Astrocyte of the hippocampus (primary cell): ENCODE data around the gene CRACR2A.

Source experiments
- DNase-seq: peaks from one replicate; pipeline ENCODE4 v3.0.0; 2011; ENCODE audit warnings: low read depth, low spot score

CRACR2A gene, protein sequence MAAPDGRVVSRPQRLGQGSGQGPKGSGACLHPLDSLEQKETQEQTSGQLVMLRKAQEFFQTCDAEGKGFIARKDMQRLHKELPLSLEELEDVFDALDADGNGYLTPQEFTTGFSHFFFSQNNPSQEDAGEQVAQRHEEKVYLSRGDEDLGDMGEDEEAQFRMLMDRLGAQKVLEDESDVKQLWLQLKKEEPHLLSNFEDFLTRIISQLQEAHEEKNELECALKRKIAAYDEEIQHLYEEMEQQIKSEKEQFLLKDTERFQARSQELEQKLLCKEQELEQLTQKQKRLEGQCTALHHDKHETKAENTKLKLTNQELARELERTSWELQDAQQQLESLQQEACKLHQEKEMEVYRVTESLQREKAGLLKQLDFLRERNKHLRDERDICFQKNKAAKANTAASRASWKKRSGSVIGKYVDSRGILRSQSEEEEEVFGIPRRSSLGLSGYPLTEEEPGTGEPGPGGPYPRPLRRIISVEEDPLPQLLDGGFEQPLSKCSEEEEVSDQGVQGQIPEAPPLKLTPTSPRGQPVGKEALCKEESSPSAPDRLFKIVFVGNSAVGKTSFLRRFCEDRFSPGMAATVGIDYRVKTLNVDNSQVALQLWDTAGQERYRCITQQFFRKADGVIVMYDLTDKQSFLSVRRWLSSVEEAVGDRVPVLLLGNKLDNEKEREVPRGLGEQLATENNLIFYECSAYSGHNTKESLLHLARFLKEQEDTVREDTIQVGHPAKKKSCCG

DNA sequence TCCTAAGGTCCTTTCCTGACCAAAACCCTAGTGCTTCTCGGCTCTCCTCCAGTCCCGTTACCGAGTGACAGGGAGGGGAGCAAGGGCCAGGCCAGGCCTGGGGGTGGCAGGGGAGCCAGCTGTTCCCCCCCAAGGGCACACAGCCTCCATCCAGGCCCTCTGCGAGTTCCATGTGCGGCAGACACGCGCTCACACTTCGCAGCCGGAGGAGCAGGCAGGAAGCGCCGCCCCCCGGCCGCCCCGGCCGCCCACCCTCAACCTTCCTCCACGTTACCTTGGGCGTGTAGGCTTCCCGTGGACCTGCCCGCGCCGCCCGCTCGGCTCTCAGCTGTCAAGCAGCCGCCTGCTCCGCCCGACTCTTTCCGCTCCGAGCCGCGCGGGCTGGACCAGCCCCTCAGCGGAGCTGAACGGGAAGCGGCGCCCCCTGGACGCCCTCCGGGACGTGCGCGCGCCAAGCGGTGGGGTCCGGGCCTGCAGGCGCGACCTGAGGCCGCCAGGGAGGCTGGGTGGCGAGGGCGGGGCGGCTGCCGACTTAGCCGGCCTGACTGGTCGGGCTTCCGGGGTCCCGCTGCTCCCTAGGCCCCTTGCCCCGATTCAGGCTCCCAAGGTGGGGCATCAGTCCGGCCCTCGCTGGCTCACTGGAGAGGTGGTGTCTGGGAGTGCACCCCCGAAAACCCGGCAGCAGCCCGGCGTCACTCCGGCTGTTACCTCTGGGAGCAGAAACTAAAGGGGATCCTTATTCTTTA is at the start of gene CRACR2A:
CRACR2A (minus strand) TSS at position 369 of the 746 bp plus-strand sequence. CDS start 56,110 bp downstream, outside the sequence.
- peak; percentile 80 for DNase-seq

DNA sequence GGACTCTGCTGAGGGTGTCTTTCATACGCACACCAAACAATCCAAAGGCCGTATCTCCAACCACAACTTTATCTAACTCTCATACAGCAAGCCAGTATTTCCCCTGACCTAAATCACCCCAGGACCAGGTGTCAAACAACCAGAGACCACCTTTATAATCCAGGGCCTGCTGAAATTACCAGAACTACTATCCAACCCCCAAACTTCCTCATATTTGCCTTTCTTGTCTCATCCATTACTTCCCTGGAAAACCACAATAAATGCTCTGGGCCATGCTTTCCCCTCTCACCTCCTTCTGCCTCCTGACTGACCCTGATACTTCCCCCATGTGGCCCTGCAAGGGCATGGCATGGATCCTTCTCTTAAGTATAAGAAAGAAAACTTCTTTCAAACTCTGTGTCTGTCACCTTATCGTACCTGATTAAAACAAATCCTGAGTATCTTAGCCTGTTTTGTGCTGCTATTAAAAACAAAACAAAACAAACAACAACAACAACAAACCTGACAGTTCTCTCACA is 44.7 kb upstream of the CRACR2A start:
- DNase-seq: no peak

DNA sequence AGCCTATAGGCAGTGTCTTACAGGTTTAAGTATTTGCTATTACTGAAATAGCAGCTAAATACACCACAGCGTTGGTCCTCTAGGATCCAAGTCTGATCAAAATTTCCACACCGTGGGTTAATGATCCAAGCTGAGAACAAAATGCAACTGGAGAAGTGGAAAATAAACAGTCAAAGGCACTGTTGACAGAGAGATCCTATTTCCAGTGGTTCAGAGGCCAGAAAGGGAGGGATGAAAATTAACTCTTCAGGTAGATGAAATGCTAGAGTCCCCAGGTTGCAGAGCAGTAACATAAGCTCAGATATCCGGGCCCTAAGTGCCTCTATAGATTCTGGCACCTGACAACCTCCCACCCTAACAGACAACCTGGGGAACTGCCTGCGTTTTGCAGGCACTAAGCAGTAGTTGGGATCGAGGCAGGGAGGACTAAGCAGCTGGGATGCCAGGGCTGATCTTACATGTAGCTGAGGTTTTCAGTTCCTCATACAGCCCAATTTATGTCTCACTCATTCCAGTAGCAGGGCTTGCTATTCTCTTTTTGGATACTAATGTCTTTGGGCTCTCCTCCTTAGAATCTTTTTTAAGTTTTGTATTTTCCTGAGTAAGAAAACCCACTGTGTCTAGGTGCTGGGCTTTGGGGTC is 42.7 kb upstream of the CRACR2A start:
- no peak for DNase-seq

DNA sequence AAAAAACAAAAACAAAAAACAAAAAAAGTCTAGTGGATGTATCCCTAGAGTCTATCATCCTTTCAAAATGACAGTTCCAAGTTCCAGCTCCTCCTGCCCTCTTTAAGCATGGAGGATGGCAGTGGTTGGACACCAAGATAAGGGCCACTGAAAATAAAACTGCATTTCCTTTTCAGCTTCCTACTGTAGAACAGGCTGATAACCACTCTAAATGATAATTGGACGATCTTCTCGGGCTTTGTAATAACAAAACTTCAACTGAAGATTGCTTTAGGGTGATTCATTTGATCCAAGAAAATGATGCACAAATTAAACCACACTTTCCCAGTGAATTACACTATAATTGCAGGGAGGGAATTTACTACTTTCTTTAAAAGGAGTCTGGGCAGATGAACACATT is 42.2 kb upstream of the CRACR2A start:
- DNase-seq: no peak

DNA sequence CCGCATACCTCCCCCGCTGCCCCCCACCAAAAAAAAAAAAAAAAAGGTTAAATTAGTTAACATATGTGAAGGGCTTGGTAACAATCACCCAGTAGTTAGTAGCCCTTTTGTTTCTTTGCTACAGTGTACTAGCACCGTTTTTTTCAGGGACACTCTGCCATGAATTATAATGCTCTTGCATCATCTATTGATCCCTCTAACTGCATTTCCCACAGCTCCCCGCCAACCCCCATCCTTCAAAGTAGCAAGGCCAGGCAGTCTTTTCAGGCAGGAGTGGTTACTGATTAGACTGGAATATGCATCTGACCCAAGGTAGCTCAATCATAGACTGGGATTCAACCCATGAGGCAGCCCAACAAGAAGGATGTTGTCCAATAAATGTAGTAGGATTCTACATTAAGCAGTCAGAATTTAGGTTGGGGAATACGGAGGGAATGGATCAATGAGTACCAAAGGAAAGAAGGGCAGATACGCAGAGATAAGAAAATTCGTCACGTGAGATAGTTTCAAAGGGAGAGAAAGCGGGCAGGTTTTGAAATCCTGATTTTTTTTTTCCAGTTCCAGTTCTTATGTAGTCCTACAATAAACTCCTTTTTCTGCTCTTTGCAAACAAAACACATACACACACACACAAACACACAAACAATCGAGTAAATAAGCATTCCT is 39.8 kb upstream of the CRACR2A start:
- no peak for DNase-seq

DNA sequence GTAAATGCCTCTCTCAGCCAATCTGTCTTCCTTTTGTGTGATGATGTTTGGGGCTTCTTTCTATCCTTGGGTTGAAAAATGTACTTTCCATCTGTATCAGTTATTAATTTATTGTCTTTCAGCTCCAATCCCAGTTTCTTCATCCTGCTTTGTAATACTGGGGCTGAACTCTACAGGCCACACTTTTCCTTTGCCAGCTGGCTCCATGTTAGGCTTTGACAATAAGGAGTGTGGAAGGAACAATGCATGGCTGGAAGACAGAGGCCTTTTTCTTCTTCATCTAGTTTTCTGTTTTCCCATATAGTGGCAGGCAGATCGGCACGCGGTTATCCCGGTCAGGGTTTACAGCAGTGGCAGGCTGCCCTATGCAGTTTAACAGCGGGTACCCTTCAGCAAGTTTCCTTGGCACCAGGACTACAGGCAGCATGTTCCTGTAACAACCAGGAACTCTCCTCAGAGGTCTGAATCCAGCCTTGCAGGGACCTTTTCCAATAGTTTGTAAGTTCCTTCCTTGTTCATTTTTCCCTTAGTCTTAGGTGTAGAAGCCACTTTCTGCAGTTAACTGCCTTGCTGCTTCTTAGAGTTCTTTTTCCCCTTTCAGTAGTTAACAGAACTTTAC is 38.5 kb upstream of the CRACR2A start:
- no peak for DNase-seq

DNA sequence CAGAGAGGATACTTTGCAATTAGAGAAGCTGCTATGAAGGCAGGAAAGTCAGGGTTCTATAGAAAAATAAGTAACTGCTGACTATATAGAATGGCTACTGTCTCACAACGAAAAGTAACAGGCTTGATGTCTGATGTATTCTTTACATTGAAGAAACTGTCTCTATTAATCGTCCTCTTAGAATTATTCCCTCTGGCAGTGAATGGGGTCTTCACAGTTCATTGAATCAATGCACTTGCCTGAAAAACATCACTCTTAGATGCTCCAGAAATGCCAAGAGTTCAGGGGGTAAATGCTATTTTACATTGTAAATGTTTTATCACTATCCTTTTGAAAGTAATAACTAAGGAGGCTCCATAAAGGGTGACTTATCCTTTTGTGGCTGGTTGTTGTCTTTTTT is 37.7 kb upstream of the CRACR2A start:
- DNase-seq: no peak

DNA sequence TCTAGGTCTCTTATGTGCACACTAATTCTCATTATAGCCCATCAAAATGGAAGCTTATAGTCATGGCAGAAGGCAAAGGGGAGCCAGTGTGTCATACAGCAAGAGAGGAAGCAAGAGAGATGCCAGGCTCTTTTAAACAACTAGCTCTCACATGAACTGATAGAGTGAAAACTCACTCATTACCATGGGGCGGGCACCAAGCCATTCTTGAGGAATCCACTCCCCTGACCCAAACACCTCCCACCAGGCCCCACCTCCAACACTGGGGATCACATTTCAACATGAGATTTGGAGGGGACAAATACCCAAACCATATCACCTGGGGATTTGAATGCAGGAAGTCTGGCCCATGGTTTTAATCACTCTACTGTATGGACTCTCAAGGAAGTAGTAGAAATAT is 36.9 kb upstream of the CRACR2A start:
- DNase-seq: no peak

DNA sequence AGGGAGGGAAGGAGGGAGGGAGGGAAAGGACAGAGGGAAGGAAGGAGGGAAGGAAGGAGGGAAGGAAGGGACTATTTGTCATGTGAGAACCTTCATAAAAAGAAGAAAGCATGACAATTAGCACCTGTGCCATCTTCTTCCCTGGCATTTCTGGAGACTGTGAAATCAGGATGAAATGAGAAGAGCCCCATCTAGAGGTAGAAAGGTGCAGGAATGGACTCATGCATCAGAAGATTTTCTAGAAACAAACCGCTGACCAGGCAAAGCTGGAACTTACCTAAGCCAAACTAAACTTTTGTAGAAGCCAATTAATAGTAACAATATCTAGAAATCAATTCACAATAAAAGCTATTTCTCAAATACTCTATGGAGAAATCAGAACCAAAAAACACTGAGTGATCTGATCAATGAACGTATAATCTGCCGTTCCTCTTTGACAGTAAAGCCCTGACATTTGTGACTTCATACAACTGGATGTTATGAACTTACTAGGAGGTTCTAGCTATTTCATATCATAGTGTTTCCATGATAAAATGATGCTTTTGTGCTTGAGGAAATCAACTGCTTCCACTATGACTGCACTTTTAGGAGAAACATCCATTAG is 24.4 kb upstream of the CRACR2A start:
- peak; percentile 61 for DNase-seq

DNA sequence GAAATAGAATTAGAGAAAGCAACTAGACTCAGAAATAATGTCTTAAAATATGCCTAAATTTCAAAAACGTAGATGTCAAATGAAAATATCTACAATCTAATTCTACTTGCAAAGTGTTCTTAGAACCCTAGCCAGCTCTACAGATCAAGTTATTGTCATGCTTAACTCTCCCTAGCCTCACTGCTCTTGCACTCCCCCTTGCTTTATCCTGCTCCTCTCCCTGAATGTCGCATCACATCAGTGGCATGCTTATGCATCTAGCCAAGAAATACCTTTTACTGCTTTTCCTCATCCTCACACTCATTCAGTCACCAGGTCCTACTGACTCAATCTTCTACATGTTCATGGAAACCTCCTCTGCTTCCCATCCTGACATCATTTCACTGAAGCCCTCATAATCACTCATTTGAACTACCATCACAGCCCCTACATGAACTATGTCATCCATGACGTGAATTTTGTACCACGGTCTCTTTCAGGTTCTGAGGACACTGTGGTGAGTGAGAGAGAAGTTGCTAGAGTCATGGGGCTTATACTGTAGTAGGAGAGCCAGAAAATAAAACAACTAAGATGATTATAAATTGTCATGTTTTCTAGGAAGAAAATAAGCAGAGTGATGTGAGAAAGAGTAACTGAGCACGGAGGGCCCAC is 22.6 kb upstream of the CRACR2A start:
- no peak for DNase-seq

DNA sequence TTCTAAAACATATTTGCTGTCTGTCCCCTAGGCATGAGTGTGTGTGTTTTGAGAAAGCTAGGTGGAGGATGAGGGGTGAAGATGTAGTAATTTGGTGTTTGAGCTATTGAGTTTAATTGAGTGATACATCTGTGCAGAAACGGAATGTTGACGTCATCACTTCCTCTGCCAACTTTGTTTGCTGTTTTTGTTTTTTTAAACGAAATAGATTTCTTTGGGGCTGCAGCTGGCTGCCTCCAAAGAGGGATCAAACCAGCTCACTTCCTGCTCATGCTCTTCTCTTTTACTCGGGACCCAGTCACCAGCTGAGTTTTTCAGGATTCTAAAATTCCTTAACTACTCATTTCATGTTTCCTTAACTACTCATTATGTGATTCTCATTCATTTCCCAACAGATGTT is 19.5 kb upstream of the CRACR2A start:
- no peak for DNase-seq

DNA sequence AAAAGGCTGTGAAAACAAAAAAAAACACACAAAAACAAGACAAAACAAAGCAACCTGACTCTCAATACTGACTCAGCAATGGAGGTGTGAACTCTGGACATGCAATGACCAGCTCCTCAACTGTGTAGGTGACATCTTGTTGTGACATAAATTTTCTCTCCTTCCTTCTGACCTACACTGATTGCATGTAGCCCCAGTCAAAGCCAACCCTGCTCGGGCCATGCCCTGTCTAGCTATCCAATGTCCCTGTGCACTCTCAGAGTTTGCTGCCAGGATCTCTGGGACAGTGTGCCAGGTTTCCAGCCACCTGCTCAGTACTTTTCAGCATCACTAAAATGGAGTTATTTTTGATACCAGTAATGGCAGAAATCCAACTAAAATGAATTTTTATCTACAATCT is 18.9 kb upstream of the CRACR2A start:
- DNase-seq: no peak

DNA sequence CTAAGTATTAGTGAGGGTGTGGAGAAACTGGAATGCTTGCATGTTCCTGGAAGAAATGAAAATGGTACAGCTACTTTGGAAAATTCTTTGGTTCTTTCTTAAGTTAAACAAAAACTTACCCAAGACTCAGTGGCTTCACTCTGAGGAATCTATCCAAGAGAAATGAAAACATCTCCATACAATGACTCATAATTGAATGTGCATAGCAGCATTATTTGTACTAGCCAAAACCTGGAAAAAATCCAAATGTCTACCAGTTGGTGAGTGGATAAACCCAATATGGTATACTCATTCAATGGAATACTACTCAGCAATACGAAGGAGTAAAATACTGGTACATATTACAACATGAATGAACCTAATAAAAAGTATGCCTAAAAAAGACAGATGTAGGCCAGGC is 18.0 kb upstream of the CRACR2A start:
- no peak for DNase-seq

DNA sequence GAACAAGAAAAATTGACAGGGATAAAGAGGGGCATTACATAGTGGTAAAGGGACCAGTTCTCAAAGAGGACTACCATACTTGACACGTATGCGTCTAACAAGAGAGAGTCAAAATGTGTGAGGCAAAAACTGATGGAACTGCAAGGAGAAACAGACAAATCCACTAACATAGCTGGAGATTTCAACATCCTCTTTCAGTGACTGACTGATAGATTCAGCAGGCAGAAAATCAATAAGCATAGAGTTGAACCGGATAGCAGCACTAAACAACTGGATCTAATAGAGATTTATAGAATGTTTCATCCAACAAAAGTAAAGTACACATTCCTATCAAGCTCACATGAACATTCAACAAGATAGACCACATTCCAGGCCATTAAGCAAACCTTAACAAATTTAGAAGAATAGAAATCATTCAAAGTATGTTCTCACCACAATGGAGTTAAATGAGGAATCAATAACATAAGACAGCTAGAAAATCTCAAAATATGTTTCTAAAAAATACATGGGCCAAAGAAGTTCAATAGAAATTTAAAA is 16.1 kb upstream of the CRACR2A start:
- no peak for DNase-seq

DNA sequence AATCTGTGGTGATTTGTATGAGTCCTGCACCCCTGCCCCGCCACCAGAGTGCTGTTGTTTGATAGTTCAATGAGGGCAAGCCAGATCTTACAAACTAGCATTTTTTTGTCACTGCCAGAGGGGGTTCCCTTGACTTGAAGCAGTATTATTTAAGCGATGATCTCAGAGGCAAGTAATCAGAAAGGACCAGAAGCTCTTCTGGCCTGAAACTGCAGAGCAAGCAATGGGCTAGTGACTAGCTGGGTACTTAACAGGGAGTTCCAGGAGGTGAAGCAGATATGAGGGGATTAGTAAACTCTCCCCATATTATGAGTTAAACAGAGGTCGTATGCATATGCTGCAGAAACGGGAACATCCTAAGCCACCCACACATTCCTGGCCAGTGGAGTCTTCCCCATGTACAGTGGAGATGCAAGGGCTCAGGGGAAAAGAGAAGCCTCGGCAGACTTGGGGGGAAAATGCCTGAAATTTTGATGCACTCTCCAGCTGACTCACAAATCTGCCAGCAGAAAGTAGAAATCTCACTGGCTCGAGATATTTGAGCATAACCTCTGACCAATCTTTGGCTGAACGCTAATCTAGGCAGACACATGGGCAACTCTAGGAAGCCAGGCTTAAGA is 8.3 kb upstream of the CRACR2A start:
- no peak for DNase-seq

DNA sequence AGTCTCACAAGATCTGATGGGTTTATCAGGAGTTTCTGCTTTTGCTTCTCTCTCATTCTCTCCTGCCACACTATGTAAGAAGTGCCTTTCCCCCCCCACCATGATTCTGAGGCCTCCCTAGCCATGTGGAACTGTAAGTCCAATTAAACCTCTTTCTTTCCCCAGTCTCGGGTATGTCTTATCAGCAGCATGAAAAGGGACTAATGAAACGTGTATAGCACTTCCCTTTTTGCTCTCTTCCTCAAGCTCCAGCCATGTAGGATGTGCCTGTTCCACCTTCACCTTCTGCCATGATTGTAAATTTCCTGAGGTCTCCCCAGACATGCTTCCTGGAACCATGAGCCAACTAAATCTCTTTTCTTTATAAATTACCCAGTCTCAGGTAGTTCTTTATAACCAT is 7.0 kb upstream of the CRACR2A start:
- no peak for DNase-seq

DNA sequence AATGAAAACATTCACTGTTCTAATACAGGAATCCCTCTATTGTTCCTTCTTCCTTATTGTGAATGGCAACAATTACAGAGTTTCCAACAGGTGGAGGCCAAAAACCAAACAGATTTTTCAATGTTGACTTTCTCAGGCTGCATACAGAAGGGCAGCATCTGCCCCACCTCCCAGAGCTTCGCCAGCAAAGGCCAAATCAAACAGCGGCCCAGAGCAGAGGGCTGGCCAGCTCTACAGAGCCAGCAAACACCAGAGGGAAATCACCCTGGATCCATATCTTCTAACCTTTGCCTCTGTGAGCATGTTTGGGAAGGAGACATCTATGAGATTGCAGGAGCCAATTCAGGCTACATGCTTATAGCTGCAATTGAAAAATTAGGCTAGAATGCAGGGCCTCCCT is 4.4 kb upstream of the CRACR2A start:
- no peak for DNase-seq

DNA sequence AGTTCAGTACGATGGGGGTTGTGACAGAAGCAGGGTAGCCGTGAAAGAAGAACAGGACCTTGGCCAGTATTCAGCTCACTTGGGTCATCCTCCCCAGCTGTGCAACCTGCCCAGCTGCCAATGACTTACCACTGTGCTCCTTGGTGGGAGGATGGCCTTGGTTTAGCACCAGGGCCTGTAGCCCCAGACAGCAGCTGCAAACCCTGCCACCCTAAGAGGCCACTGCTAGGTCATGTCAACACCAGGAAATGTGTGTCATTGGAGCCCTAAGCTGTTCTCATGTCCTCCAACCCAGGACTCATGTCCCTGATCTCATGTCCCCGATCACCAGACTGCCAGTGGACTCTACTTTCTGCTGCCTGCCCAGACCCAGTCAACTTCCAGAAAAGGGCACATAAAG is 3.0 kb upstream of the CRACR2A start:
- DNase-seq: no peak
